KMS-11 (cell line): ENCODE data around the gene AP4S1.

Experiments
- H2AFZ ChIP-seq: fragments of 200-600 bp; sonication (generic); 2 replicates; pipeline ENCODE4 v1.6.1; 2016; ENCODE audit warnings: antibody characterized with exemption, mixed run types, low read depth
- H3K27ac ChIP-seq: fragments of 200-600 bp; sonication (generic); 2 replicates; pipeline ENCODE4 v1.6.1; 2016; ENCODE audit warnings: mild to moderate bottlenecking, mixed run types
- H3K27me3 ChIP-seq: fragments of 200-600 bp; sonication (generic); 2 replicates; pipeline ENCODE4 v1.6.1; 2017; ENCODE audit warnings: mild to moderate bottlenecking, low read depth, mixed run types, moderate library complexity; ENCODE audit not compliant: insufficient read depth
- H3K36me3 ChIP-seq: fragments of 200-600 bp; sonication (generic); 2 replicates; pipeline ENCODE4 v1.6.1; 2017; ENCODE audit warnings: mild to moderate bottlenecking, mixed run types; ENCODE audit not compliant: insufficient read depth
- H3K4me1 ChIP-seq: fragments of 200-600 bp; sonication (generic); 2 replicates; pipeline ENCODE4 v1.6.1; 2016; ENCODE audit warnings: mild to moderate bottlenecking, low read depth, mixed run types; ENCODE audit not compliant: poor library complexity, severe bottlenecking
- H3K4me2 ChIP-seq: fragments of 200-600 bp; sonication (generic); 2 replicates; pipeline ENCODE4 v1.7.0; 2016; ENCODE audit warnings: mild to moderate bottlenecking, mixed run types
- H3K4me3 ChIP-seq: fragments of 200-600 bp; sonication (generic); IDR thresholded peaks from 2 replicates; pipeline ENCODE4 v1.6.1; 2017; ENCODE audit warnings: low read depth, low read length, mixed read lengths; ENCODE audit not compliant: insufficient read depth
- H3K79me2 ChIP-seq: fragments of 200-600 bp; sonication (generic); 2 replicates; pipeline ENCODE4 v1.6.1; 2016; ENCODE audit warnings: low read depth, mixed run types; ENCODE audit not compliant: insufficient read depth
- H3K9ac ChIP-seq: fragments of 200-600 bp; sonication (generic); 2 replicates; pipeline ENCODE4 v1.6.1; 2016; ENCODE audit warnings: mild to moderate bottlenecking, mixed run types
- H4K20me1 ChIP-seq: fragments of 200-600 bp; sonication (generic); 2 replicates; pipeline ENCODE4 v1.6.1; 2016; ENCODE audit warnings: mild to moderate bottlenecking, mixed run types; ENCODE audit not compliant: insufficient read depth
- CTCF ChIP-seq: fragments of 200-600 bp; sonication (generic); conservative IDR thresholded peaks from 2 replicates; pipeline ENCODE4 v1.6.1; 2017; ENCODE audit warnings: low read depth, mild to moderate bottlenecking, antibody characterized with exemption, low read length, moderate library complexity, mixed read lengths

The AP4S1 gene

DNA sequence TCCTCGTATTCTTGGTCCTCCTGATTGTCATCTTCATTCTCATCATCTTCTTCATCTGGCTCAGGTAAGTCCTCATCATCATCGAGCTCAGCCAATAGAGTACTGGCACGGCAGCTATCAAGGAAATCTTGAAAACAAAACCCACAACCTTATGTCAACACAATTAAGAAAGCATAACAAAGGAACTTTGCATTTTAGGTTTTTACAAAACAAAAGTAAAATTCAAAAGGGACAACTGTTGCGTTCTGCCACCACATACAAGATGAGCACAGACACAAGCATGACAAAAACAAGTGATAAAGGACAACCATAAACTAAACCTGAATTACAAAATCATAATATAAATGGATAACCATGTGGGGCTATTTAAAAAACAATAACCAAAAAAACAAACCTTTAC lies 97.5 kb downstream of the AP4S1 start:
- no peak for TF ChIP-seq CTCF
- Histone ChIP-seq H3K9ac (no peak overlapping the region), H4K20me1 (no peaks in the 10 kb centered on the region), H2AFZ (no peak overlapping the region), H3K4me1 (no peaks in the 10 kb centered on the region), H3K36me3 (no peaks in the 10 kb centered on the region), H3K4me2 (no peak overlapping the region), H3K4me3 (no peak overlapping the region), H3K27me3 (no peaks in the 10 kb centered on the region), H3K27ac (no peak overlapping the region), H3K79me2 (no peaks in the 10 kb centered on the region)

DNA sequence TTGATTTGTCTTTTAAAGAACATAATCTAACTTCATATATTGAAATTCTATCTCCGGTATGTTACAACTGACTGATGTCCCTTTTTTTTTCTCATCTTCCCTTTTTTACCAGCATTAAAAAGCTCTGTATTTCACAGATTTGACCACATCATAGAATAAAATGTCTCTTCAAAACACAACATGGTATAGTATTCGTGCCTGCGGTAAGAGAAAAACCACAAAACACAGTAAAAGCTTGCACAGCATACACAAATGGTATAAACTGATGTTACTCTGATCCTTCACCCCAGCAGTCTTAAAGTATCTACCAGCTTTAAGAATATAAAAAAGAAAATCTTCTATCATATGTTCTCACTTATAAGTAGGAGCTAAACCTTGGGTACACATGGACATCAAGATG lies 98.7 kb downstream of the AP4S1 start:
- no peak for TF ChIP-seq CTCF
- Histone ChIP-seq H4K20me1 (no peaks in the 10 kb centered on the region), H3K79me2 (no peaks in the 10 kb centered on the region), H3K27ac (no peak overlapping the region), H2AFZ (no peak overlapping the region), H3K4me1 (no peaks in the 10 kb centered on the region), H3K4me2 (no peak overlapping the region), H3K9ac (no peak overlapping the region), H3K36me3 (no peaks in the 10 kb centered on the region), H3K27me3 (no peaks in the 10 kb centered on the region), H3K4me3 (no peak overlapping the region)

GRCh38 chr14:31125231-31125630 lies 99.8 kb downstream of the AP4S1 start:
- no peaks in the 10 kb centered on the region for H3K36me3 ChIP-seq
- H3K9ac ChIP-seq, result no peak overlapping the region
- no peaks in the 10 kb centered on the region for H3K4me1 ChIP-seq
- H3K27ac ChIP-seq, result no peak overlapping the region
- H2AFZ ChIP-seq, result no peak overlapping the region
- no peak overlapping the region for H3K4me2 ChIP-seq
- no peaks in the 10 kb centered on the region for H3K79me2 ChIP-seq
- no peaks in the 10 kb centered on the region for H3K27me3 ChIP-seq
- TF ChIP-seq CTCF, result no peak
- H3K4me3 ChIP-seq, result no peak overlapping the region
- H4K20me1 ChIP-seq, result no peaks in the 10 kb centered on the region

DNA sequence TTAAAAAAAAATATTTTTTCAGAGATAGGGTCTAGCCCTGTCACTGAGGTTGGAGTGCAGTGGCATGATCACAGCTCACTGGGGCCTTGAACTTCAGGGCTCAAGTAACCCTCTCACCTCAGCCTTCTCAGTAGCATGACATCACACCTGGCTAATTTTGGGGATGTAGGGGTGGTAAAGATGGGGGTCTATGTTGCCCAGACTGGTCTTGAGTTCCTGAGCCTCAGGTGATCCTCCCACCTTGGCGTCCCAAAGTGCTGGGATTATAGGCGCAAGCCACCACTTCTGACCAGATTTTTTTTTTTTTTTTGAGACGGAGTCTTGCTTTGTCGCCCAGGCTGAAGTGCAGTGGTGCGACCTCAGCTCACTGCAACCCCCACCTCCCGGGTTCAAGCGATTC lies 101.2 kb downstream of the AP4S1 start:
- Histone ChIP-seq H3K36me3 (no peaks in the 10 kb centered on the region), H3K4me3 (no peak overlapping the region), H3K79me2 (no peaks in the 10 kb centered on the region)

More for the DNA sequence above, 101.2 kb downstream of the AP4S1 start:
- Histone ChIP-seq H2AFZ (no peak overlapping the region), H4K20me1 (no peaks in the 10 kb centered on the region), H3K4me1 (no peaks in the 10 kb centered on the region), H3K9ac (no peak overlapping the region), H3K27me3 (no peaks in the 10 kb centered on the region), H3K27ac (no peak overlapping the region), H3K4me2 (no peak overlapping the region)
- TF ChIP-seq CTCF, result no peak
